ENCODE data around the gene ACTC1. TPM values are rescaled to one million over a fixed set of nuclear protein-coding genes. Genes with fewer than 3 reads are reported as not detected.

Gene ACTC1
- total RNA-seq, 1 experiment from 2014 or later = not detected

DNA sequence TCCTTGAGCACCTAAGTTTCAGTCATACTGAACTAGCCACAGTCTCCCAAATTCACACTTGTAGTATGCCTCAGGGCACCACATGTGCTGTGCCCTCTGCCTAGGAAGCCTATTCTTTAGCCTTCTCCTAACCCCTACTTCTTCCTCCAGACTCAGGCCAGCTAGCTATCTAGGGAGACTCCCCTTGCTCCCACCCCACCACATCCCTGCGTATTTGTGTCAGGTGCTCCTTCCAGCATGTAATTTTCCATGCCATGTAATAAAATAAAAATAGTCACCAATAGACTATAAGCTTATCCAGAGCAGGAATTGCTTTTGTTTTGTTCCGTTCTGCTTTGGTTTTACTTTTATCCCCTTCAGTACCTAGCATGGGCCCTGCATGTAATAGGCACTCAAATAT, 25.6 kb downstream of the ACTC1 start:
- POLR2A ChIA-PET = no interaction called here
- ATAC-seq (no peak), DNase-seq (ENCODE audit: low read depth, low spot score) (no peak)
- no peak overlapping the region for H3K4me3 ChIP-seq (ENCODE audit: low read depth in 2 of 2, low read length in 2 of 2)
- H3K27me3 ChIP-seq (ENCODE audit: control insufficient read depth, insufficient read depth, low read length) = peaks cover 20% of the 10 kb centered on the region
- H3K4me1 ChIP-seq (ENCODE audit: control insufficient read depth, insufficient read depth, low read length) = no peaks in the 10 kb centered on the region
- TF ChIP-seq POLR2AphosphoS5 (IDR thresholded peaks at IDR 0.05; ENCODE audit: low read depth, low read length) = no peak
- no peak for TF ChIP-seq SIN3A (IDR thresholded peaks at IDR 0.05; ENCODE audit: borderline replicate concordance, insufficient read depth, low read depth, low read length)
- TF ChIP-seq, protein P1, sequence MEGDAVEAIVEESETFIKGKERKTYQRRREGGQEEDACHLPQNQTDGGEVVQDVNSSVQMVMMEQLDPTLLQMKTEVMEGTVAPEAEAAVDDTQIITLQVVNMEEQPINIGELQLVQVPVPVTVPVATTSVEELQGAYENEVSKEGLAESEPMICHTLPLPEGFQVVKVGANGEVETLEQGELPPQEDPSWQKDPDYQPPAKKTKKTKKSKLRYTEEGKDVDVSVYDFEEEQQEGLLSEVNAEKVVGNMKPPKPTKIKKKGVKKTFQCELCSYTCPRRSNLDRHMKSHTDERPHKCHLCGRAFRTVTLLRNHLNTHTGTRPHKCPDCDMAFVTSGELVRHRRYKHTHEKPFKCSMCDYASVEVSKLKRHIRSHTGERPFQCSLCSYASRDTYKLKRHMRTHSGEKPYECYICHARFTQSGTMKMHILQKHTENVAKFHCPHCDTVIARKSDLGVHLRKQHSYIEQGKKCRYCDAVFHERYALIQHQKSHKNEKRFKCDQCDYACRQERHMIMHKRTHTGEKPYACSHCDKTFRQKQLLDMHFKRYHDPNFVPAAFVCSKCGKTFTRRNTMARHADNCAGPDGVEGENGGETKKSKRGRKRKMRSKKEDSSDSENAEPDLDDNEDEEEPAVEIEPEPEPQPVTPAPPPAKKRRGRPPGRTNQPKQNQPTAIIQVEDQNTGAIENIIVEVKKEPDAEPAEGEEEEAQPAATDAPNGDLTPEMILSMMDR (IDR thresholded peaks at IDR 0.05) = no peak
- TF ChIP-seq, protein P2, sequence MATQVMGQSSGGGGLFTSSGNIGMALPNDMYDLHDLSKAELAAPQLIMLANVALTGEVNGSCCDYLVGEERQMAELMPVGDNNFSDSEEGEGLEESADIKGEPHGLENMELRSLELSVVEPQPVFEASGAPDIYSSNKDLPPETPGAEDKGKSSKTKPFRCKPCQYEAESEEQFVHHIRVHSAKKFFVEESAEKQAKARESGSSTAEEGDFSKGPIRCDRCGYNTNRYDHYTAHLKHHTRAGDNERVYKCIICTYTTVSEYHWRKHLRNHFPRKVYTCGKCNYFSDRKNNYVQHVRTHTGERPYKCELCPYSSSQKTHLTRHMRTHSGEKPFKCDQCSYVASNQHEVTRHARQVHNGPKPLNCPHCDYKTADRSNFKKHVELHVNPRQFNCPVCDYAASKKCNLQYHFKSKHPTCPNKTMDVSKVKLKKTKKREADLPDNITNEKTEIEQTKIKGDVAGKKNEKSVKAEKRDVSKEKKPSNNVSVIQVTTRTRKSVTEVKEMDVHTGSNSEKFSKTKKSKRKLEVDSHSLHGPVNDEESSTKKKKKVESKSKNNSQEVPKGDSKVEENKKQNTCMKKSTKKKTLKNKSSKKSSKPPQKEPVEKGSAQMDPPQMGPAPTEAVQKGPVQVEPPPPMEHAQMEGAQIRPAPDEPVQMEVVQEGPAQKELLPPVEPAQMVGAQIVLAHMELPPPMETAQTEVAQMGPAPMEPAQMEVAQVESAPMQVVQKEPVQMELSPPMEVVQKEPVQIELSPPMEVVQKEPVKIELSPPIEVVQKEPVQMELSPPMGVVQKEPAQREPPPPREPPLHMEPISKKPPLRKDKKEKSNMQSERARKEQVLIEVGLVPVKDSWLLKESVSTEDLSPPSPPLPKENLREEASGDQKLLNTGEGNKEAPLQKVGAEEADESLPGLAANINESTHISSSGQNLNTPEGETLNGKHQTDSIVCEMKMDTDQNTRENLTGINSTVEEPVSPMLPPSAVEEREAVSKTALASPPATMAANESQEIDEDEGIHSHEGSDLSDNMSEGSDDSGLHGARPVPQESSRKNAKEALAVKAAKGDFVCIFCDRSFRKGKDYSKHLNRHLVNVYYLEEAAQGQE (IDR thresholded peaks at IDR 0.05; ENCODE audit: insufficient read depth in 1 of 2, low read depth in 2 of 2, low read length in 1 of 2) = no peak
- TF ChIP-seq TCF7L2 (IDR thresholded peaks at IDR 0.05; ENCODE audit: low read depth, low read length) = no peak
- CTCF ChIA-PET = no interaction called here
- no peaks in the 10 kb centered on the region for H3K9me3 ChIP-seq (ENCODE audit: control insufficient read depth, insufficient read depth, low read depth, low read length)
- BruUV-seq (replicated peaks) = no TSS peak
- no peaks in the 10 kb centered on the region for H3K36me3 ChIP-seq (ENCODE audit: control insufficient read depth, insufficient read depth, low read length)
- in situ Hi-C loops (cut with HindIII; ENCODE audit: low pct_unique_long_range_greater_than_20kb, low sequenced_read_pairs) = no loop called here
- H3K27ac ChIP-seq (ENCODE audit: low read length) = no peak overlapping the region
- intact Hi-C loops (cut with micrococcal nuclease; ENCODE audit: unreplicated experiment) = no loop called here

DNA sequence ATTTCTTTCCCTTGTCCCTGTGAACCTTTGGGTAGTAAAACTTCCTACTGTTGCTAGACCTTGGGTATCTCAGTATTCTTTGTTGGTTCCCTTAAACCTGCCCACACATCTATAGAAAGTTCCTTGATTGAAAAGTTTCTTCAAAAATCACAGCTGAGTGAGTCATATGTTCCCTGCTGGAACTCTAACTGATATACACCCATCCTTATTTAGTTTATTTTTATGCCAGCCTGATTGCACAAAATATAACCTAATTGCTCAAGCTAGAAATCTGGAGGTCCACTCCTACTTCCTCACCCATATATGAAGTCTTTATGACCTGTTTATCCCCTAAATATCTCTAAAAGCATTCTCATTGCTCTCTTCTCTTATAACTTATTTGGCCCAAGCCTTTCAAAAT, 26.8 kb downstream of the ACTC1 start:
- BruUV-seq (replicated peaks) = no TSS peak
- Histone ChIP-seq H3K4me1 (ENCODE audit: control insufficient read depth, insufficient read depth, low read length) (no peaks in the 10 kb centered on the region), H3K9me3 (ENCODE audit: control insufficient read depth, insufficient read depth, low read depth, low read length) (no peaks in the 10 kb centered on the region), H3K27ac (ENCODE audit: low read length) (no peak overlapping the region), H3K27me3 (ENCODE audit: control insufficient read depth, insufficient read depth, low read length) (peaks cover 20% of the 10 kb centered on the region), H3K36me3 (ENCODE audit: control insufficient read depth, insufficient read depth, low read length) (no peaks in the 10 kb centered on the region), H3K4me3 (ENCODE audit: low read depth in 2 of 2, low read length in 2 of 2) (no peak overlapping the region)
- no peak for TF ChIP-seq TCF7L2 (IDR thresholded peaks at IDR 0.05; ENCODE audit: low read depth, low read length)
- TF ChIP-seq SIN3A (IDR thresholded peaks at IDR 0.05; ENCODE audit: borderline replicate concordance, insufficient read depth, low read depth, low read length) = no peak
- TF ChIP-seq, protein P1 (IDR thresholded peaks at IDR 0.05) = no peak
- no peak for TF ChIP-seq POLR2AphosphoS5 (IDR thresholded peaks at IDR 0.05; ENCODE audit: low read depth, low read length)
- TF ChIP-seq, protein P2 (IDR thresholded peaks at IDR 0.05; ENCODE audit: insufficient read depth in 1 of 2, low read depth in 2 of 2, low read length in 1 of 2) = no peak
- CTCF ChIA-PET = no interaction called here
- in situ Hi-C loops (cut with HindIII; ENCODE audit: low pct_unique_long_range_greater_than_20kb, low sequenced_read_pairs) (no loop called here), intact Hi-C loops (cut with micrococcal nuclease; ENCODE audit: unreplicated experiment) (no loop called here)
- ATAC-seq = no peak
- POLR2A ChIA-PET = no interaction called here
- no peak for DNase-seq (ENCODE audit: low read depth, low spot score)

All from Panc1 (cell line).